HG03460 (cell line): ENCODE results near the gene SLC6A6.
"Not testable (repeated sequence)": the region's sequence is repeated elsewhere in the genome, so short reads cannot be mapped to it uniquely, and the experiment has no call there.

Source experiments
- ATAC-seq: cut with Tn5 transposase; IDR thresholded peaks from one replicate; pipeline ENCODE4 v1.9.1; 2021; ENCODE audit not compliant: unreplicated experiment

SLC6A6 gene

DNA sequence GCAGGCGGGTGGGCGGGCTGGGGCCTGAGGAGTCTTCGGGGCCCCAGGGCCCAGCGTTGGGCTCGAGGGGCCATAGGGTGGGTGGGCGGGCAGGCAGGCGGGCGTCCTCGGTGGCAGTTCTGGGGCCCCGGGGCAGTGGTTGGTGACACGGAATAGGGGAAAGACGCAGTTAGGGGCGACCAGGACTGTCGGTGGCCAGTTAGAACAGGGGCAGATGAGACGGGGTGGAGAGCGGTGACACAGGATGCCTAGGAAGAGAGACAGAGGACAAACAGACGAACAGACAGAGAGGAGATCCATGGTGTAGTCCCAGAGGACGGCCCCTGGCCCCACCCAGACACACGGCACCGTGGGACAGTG, 101.3 kb downstream of the SLC6A6 start:
- no peak for ATAC-seq

DNA sequence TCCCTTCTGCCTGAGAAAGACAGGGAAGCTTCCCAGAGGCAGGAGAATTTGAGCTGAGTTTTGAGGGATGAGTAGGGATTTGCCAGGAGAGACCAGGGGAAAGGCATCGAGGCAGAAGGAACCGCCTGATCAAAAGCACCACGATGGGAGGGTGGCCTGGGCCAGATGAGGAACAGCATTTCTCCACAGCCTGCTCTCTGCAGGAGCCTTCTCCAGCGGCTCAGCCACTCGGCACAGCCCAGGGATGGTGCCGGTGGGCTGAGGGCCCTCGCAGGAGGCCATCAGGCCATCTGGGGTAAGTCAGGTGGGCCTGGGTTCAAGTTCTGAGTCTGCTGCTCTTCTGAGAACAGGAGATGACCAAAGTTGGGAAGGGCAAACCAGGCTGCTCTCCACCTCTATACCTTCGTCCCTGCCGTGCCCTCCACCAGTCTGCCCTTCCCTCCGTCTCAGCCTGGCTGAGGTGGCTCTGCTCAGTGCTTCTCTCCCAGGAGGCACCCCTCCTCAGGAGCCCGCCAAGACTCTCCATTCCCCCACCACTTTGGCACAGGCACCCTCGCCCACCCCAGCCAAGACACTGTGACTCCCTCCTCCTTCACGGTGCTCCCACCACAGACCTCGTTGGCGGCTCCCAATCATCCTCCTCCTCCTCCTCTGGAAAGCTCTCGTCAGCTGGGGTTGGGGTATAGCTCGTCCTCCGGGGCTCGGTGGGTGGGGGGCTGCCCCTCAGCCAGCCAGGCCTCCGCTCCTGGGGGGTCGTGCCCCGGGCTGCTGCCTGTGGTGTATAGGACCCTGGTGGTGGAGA, 102.8 kb downstream of the SLC6A6 start:
- no peak for ATAC-seq

DNA sequence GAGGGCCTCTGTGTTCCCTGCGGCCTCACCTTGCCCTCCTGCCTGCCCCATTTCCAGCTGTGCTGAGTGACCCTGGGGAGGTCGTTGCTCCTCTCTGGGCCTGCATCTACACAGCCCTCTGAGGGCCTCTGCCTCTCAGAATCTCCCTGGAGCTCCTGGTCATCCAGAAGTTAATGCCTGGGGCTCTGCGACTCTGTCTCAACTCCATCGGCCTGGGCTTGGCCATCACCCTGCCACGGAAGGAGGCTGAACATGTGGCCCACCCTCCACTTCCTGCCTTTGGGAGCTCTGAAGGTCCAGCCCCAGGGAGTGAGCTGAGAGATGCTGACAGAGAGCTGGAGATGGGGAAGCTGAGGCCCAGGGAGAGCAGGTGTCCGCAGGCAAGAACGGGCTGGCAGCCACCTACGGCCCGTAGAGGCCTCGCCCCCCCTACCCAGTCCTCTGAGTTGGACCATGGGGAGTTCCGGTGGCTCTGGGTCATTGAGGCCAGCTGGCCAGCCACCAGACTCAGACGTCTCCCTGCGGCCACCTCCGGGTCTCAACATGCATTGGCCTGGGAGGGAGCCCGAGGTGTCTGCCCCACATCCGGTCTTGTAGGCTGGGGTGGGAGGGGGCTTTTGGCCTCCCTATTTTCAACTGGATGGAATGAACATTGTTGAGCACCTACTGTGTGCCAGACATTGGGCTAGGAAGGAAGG, 103.5 kb downstream of the SLC6A6 start:
- ATAC-seq = no peak

DNA sequence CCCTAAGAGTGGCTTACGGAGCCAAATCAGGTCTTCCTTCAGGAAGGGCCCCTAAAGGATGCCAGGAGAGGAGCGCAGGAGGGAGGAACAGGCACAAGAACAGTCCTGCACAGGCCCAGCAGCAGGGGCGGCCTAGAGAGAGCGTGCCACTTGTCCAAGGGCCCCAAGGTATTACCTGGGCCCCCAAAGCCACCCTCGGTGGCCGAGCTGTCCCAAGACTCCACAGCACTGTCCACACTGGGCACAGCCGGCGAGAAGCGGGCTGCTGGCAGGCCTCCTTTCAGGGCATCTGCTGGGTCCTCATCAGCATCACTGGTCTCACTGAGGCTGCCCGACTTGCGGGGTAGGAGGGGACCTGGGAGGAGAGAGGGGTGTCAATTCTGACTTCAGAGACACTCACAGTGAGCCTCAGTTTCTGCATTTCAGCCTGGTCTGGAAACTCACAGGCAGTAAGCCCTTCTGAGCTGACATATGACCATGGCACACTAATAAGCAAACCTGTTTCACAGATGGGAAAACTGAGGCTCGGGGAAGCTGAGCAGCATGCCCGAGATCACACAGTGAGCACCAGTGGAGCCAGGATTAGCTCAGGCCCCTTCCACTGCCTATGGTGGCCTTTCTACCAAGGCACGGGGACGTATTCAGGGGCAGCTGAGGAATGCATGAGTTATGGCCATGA, 104.4 kb downstream of the SLC6A6 start:
- ATAC-seq = no peak

DNA sequence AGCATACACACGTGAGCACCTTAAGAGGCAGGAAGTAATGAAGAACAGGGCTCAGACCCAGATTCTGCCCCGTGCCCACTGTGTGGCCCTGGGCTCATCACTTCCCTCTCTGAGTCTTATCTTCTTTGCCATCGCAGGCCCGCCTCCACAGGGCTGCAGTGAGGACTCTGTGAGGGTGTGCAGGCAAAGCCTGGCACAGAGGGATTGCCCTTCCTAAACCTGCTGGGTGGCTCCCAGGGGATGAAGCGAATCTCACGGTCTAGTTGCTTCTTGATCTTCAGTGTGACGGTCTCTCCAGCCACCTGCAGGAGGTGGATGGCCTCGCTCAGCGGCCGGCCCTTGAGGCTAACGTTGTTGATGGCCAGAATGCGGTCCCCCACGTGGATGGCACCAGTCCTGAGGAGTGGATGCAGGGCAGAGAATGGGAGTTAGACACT, 104.9 kb downstream of the SLC6A6 start:
- no peak for ATAC-seq

DNA sequence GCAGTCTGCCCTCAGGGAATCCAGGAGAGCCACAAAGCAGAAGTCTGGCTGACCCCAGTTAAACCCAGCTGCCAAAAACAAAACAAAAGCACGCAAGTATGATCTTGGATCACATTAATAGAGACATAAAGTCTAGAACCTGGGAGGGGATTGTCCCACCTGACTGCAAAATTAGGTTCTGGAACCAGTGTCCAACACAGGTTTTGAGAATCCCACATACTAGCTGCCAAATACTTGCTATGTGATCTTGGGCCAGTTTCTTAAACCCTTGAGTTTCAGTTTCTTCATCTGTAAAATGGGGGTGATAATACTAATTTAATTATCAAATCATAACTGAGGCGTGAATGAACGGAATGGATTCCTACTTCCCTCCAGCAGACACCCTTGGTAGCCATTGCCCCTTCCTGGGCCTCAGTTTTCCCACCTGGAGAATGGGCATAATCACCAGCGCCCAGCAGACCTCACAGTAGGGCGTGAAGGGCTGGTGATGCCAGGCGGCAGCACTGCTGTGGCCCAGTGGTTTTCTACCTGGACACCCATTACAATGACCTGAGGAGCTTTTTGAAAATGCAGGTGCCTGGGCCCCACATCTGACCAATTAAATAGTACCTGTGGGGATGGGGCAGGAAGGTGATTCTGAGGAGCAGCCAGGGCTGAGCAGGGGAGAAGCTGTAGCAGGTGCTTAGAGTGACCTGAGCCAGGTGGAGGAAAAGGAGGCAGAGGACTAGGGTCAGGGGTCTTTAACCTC, 105.5 kb downstream of the SLC6A6 start:
- no peak for ATAC-seq

DNA sequence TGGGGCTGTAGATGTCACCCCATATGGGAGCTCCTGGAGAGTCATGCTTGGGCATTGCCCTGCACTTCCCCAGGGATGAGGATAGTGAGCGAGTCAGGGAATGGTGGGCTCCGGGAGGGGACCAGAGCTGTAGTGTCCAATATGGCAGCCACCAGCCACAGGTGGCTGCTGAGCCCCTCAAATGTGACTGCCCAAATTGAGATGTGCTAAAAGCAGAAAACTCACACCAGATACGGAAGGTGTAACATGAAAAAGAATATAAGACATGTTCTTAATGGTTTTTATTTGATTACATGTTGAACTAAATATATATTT, 106.1 kb downstream of the SLC6A6 start:
- ATAC-seq = no peak

DNA sequence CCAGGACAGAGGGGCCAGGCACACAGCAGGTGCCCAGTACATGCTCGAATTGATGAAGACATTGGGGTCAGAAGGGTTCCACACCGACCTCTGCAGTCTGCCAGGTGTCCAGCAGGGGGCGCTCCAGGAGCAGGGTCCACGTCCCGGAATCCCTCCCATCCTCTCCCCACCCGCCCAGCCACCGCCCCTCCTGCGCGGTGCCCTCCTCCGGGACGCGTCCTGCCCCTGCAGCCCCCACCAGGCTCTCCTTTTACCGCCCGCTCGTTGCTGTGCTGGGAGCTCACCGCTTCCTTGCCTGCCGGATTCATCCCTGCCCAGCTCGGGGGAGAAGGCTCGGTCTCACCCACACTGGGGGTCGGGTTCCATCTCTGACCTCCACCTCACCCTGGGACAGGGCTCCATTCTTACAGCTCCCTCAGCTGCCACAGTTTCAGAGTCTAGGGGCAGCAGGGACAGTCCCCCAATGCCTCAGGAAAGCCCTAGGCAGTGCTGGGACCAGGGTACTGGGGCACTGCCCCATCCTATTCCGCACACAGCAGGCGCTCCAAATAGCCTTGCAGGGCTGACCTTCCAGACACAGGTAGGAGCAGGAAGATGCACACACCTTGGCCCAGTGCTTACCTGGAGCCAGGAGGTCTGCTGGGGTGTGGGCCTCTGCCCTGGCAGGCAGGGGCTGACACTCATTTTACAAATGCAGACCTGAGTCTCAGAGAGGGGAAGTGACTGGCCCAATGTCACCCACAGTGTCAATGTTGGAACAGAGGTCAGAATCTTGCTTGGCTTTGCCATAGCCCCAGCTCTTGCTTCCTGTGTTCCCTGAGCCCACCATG, 106.8 kb downstream of the SLC6A6 start:
- ATAC-seq = peak; percentile 82

DNA sequence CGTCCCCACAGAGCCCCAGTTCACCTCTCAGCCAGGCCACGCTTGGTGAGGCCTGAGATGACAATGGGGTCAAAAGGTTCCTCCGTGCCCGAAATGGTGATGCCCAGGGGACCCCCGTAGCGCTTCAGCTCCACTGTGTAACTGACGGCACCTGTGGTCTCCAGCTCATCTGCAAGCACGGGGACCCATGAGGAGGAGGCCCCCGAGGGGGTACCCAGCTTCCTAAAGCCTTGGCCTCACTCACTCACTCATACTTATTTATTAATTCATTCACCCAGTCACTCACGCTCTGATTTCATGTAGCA, 107.3 kb downstream of the SLC6A6 start:
- ATAC-seq = no peak

DNA sequence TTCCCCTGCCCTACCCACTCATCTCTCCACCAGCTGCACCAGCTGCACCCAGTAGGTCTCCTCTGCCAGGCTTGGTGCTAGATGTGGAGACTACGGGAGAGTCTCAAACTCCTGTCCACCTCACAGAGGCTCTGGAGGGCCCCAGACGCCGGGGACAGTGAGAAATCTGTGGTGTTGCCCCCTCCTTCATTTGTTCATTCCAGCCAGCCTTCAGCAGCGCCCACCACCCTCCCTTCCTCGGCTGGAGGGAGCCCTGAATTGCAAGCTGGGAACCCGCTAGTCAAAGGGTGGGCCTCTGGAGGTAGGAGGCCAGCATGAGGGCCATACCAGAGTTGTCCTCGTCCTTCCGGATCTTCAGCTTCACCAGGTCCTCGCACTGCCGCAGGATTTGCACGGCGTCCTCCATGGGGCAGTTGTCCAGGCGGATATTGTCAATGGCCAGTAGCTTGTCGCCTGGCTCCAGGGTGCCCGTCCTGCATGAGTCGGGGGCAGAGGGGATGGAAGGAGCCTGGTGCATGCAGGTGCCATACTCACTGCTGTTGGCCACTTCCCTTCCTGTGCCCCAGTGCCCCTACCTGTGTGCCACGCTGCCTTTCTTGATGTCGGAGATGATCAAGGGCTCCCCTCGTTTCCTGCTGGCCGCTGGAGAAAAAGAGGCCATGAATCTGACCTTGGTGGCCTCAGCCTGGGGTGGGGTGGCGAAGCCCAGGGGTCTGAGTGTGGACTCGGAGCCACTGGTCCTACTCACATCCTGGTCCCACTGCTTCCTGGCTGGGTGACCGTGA, 108.6 kb downstream of the SLC6A6 start:
- no peak for ATAC-seq

DNA sequence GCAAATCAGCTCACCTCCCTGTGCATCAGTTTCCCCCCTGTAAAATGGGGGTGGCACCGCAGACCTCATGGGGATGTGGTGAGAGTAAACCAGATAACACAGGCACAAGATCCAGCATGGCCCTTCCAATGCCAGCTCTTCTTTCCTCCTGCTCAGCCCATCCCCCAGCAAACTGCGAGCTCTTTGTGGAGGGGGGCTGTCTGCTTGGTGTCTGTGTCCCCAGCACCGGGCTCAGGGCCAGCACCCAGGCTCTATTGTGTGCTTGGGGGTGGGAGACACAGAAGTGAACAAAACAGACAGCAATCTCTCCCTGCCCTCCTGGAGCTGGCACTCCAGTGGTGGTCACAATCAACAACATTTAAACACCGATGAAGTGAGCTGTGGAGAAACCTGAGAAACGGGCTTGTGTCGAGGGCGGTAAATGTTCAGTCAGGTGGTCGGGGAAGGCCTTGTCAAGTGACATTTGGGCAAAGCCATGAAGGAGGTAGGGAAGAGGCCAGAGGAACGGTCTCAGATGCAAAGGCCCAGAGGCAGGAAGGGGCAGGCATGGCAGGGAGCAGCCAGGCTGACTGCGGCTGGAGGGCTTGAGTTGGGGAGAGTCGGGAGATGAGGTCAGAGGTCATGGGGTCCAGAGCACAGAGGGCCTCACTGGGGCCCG, 109.3 kb downstream of the SLC6A6 start:
- no peak for ATAC-seq

DNA sequence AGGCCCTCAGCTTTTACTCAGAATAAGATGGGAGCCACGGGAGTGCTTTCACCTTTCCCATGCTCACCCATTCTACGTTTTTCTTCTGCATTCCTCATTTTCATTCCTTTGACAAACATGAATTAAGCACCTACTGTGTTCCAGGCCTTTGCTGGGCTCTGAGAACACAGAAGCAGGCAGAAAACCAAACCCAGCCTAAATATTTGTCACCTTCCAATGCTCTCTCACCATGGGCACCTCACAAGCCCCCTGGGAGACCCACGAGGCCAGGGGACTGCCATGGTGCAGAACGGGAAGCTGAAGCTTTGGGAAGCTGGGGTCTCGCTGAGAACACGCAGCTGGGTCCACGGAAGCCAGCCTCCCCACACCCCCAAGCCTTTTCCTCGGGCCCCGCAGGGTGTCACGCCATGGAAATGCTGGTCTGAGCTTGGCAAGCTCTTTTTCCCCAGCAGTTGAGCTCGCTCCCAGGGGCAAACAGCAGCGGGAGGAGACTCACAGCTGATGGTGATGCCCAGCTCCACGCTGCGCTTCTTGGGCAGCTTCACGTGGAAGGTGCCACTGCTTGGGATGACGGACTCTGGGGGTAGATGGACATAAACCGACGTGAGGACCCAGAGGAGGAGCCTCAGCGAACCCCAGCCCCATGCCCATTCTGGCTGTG, 110.0 kb downstream of the SLC6A6 start:
- ATAC-seq = no peak

DNA sequence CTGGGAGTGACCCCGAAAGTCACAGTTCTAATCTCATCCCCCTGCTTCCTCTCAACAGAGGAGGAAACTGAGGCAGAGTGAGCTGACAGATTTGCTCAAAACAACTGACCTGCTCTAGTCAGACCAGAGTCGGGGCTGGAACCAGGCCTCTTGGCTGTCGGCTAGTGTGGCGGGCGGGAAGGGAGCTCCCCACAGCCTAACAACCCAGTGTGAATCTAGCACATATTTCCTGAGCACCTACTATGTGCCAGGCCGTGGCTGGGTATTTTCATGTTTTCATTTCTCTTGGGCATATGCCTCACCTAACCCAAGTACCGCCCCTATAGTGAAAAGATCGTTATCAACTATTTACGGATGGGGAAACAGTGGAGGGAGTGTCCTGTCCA, 110.5 kb downstream of the SLC6A6 start:
- no peak for ATAC-seq

DNA sequence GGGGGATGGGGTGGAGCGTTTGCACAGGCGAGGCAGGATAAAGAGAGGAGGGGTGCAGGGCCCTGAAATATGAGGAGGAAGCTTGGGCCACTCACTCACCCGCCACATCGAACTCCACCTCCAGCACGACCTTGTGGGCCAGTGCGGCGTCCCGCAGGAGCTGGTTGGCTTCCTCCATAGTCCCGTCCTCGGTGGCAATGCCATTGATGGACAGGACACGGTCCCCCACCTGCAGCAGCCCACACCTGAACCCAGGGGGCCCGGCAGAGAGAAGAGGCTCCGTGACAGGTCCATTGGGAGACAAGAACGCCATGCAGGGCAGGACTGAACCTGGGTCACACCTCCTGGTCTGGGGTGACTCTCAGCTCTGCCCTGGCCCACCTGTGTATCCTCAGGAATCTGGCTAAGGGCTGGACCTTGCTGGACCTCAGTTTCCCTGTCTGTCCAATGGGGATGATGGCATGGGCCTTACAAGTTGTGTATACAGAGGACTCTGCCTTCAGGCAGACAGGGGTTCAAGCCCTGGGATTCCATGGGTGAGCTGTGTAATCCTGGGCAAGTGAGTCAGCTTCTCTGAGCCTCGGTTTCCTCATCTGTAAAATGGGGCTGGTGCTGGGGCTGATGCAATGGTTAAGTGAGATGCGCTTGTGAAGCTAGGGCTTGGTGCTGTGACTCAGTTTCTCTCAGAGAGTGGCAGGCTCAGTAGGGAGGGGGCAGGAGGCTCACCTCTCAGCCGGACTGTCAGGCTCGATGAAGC, 111.3 kb downstream of the SLC6A6 start:
- no peak for ATAC-seq

DNA sequence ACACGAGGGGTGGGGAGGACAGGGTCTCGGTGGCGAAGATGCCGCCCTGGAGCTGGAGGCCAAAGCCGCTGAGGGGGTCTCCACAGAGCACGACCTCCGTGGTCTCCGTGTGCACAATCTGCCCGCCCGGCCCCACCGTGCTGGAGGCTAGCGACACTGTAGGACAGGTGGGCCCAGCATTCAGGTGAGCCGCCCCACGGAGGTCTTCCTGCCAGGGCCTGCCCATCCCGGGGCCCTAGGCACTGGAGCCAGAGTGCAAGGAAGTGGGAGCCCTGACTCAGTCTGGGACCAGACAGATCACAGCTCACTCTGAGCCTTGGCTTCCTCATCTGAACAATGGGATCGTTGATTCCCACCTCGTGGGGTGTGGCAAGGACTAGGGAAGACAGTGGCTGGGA, 111.9 kb downstream of the SLC6A6 start:
- no peak for ATAC-seq

DNA sequence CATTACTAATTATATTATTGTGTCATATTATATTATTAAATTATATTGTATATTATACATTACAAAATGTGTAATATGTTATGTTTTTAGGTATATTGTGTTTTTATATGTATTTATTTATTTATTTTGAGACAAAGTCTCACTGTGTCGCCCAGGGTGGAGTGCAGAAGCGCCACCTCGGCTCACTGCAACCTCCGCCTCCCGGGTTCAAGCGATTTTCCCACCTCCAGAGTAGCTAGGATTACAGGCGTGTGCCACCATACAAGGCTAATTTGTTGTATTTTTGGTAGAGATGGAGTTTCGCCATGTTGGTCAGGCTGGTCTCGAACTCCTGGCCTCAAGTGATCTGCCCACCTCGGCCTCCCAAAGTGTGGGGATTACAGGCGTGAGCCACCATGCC, 113.1 kb downstream of the SLC6A6 start:
- ATAC-seq = not testable (repeated sequence)

DNA sequence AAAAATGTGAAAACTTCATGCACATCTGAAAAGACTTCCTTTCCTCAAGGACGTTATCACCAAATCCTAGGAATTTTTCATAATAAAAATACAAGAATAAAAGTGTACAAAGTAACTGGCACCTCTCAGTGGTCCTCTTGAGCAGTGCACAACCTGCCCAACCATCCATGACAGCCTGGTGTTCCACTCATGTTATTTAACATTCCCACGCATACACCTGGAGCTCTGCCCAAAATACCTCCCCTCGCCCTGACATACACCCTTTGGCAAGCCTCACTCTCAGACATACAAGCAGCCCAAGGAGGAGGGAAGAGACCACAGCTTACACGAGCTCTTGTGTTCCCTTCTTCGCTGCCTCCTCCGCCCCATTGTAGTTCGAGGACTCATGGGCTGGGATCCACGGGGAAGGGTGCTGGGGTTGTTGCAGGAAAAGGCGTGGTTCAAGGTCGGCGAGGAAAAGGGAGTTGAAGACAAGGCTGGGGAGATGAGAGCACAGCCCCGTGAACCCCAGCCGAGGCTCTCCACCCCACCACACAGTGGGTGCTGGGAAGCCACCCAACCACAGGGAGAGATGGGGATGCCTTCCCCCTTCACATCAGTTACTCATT, 114.4 kb downstream of the SLC6A6 start:
- no peak for ATAC-seq
